Nephron (organoid): ENCODE measurements around the gene SPO11.

Experiments
- H3K27ac Mint-ChIP-seq, 3 experiments: 2 replicates each; pipeline ENCODE4 v1.8.0; 2020; ENCODE audit warnings: mixed read lengths in 3 of 3, mild to moderate bottlenecking in 2 of 3, moderate library complexity in 1 of 3
- H3K27me3 Mint-ChIP-seq: 2 replicates; pipeline ENCODE4 v1.8.0; 2021; ENCODE audit warnings: low read depth, mild to moderate bottlenecking, moderate library complexity, mixed read lengths
- H3K36me3 Mint-ChIP-seq: 2 replicates; pipeline ENCODE4 v1.8.0; 2020; ENCODE audit warnings: low read depth, mixed read lengths
- H3K4me1 Mint-ChIP-seq: 2 replicates; pipeline ENCODE4 v1.8.0; 2020; ENCODE audit warnings: mixed read lengths
- H3K4me3 Mint-ChIP-seq, 3 experiments: 2 replicates each; pipeline ENCODE4 v1.8.0; 2020; ENCODE audit warnings: mild to moderate bottlenecking in 3 of 3, mixed read lengths in 3 of 3, moderate library complexity in 2 of 3
- H3K9me3 Mint-ChIP-seq: 2 replicates; pipeline ENCODE4 v1.8.0; 2020; ENCODE audit warnings: mixed read lengths
- TF ChIP-seq, protein P1 (sequence below), 3 experiments: fragments of 200-600 bp; sonication (generic); IDR thresholded peaks; one replicate each; pipeline ENCODE4 v1.5.0; 2021; ENCODE audit warnings: antibody characterized with exemption in 3 of 3; ENCODE audit not compliant: unreplicated experiment in 3 of 3

SPO11 gene

DNA sequence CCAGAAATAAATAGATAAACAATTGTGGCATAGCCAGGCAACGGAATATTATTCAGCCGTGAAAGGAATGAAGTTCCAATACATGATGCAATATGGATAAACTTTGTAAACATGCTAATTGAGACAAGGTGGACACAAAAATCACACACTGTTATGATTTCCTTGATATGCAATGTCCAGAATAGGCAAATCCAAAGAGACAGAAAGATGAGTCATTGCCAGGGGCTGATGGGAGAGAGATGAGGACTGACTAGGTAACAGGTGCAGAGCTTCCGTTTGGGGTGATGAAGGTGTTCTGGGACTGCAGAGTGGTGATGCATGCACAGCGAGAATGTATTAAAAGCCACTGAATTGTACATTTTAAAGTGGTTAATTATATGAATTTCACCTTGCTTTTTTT is 31.1 kb upstream of the SPO11 start:
- TF ChIP-seq, protein P1, sequence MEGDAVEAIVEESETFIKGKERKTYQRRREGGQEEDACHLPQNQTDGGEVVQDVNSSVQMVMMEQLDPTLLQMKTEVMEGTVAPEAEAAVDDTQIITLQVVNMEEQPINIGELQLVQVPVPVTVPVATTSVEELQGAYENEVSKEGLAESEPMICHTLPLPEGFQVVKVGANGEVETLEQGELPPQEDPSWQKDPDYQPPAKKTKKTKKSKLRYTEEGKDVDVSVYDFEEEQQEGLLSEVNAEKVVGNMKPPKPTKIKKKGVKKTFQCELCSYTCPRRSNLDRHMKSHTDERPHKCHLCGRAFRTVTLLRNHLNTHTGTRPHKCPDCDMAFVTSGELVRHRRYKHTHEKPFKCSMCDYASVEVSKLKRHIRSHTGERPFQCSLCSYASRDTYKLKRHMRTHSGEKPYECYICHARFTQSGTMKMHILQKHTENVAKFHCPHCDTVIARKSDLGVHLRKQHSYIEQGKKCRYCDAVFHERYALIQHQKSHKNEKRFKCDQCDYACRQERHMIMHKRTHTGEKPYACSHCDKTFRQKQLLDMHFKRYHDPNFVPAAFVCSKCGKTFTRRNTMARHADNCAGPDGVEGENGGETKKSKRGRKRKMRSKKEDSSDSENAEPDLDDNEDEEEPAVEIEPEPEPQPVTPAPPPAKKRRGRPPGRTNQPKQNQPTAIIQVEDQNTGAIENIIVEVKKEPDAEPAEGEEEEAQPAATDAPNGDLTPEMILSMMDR (IDR thresholded peaks at IDR 0.05; ENCODE audit: unreplicated experiment in 3 of 3), result no peak
- no peaks in the 10 kb centered on the region for H3K36me3 Mint-ChIP-seq
- no peaks in the 10 kb centered on the region for H3K4me1 Mint-ChIP-seq
- no peaks in the 10 kb centered on the region for H3K9me3 Mint-ChIP-seq
- H3K4me3 Mint-ChIP-seq, result no peak overlapping the region
- no peak overlapping the region for H3K27ac Mint-ChIP-seq
- H3K27me3 Mint-ChIP-seq, result peaks cover 16% of the 10 kb centered on the region

DNA sequence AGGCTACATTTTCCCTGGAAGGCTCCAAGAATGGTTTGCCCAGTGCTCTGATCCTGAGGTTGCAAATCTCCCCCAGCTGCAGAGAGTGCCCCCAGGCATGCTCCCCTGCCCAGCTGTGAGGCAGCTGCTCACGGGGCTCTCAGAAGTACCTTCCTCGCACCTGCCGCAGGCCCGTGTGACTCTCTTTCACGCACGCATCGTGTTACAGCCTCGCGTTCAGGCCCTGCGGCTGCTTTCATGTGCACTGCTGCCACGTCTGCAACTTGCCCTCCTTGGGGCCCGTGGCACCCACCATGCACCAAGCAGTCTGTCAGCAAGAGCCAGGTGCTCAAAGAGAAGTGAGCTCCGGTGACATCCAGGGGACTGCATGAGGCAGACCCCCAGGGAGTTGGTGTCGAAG is 28.6 kb upstream of the SPO11 start:
- Mint-ChIP-seq H3K36me3 (no peaks in the 10 kb centered on the region), H3K4me1 (no peaks in the 10 kb centered on the region), H3K9me3 (no peaks in the 10 kb centered on the region), H3K27me3 (peaks cover 25% of the 10 kb centered on the region), H3K27ac (no peak overlapping the region), H3K4me3 (no peak overlapping the region)
- TF ChIP-seq, protein P1 (IDR thresholded peaks at IDR 0.05; ENCODE audit: unreplicated experiment in 3 of 3), result no peak

DNA sequence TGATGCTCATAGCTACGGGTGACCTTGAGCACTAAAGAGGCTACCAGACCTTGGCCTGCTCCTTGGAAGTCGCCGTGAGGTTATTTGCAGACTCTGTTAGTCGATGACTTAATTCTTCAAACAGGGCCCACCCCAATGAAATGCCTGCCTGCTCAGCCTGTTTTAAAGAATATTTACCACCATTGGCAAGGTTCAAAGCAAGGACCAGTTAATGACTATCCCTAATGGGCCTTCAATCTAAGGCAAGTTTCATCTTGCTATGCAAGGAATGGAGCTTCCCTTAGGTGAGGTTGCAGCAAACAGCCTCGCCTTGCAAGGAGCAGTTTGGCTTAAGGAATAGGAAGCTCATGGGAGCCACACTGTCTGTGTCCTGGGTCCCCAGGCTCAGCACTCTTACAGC is 22.9 kb upstream of the SPO11 start:
- Mint-ChIP-seq H3K27ac (no peak overlapping the region), H3K4me1 (peaks cover 5% of the 10 kb centered on the region), H3K9me3 (no peaks in the 10 kb centered on the region), H3K36me3 (no peaks in the 10 kb centered on the region), H3K4me3 (no peak overlapping the region), H3K27me3 (peaks cover 32% of the 10 kb centered on the region)
- TF ChIP-seq, protein P1 (IDR thresholded peaks at IDR 0.05; ENCODE audit: unreplicated experiment in 3 of 3), result no peak

DNA sequence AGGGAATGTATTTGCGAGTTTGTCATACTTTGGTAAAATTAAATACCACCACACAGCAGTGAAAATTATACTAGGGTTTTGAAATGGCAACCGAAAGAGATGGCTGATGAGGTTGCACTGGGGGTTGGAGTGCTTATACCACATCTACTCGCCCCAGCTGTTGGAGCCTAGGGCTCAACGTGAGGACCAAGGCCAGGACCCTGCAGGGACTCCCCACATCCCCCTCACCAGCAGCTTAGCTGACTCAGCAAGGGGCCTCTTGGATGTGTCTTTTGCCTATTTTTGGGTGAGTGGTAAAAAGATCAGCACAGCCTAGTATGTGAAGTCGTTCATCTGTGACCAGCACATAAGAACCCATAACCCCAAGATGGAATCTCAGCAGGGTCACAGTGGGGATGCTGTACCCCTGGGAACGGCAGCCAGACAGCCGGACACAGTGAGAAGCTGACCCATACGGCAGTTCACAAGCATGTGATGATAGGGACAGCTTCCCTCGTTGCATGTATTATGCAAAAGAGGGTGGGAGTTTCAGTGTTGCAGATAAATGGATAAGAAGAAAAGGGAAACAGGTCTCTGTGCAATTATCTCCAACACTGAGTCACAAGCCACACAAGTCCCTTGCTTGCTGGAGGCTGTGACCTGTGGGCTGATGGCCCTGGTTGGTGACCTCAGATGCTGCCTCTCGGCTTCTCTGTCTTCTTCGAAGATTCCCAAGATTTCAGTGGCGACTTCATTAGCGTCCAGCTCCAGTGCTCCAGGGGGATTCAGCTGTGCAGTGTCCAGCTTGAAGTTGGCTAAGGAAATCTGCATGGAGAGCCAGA is 20.9 kb upstream of the SPO11 start:
- H3K4me1 Mint-ChIP-seq, result peaks cover 5% of the 10 kb centered on the region
- peaks cover 22% of the 10 kb centered on the region for H3K27me3 Mint-ChIP-seq
- TF ChIP-seq, protein P1 (IDR thresholded peaks at IDR 0.05; ENCODE audit: unreplicated experiment in 3 of 3), result no peak
- no peaks in the 10 kb centered on the region for H3K36me3 Mint-ChIP-seq
- H3K4me3 Mint-ChIP-seq, result no peak overlapping the region
- H3K9me3 Mint-ChIP-seq, result no peaks in the 10 kb centered on the region
- H3K27ac Mint-ChIP-seq, result no peak overlapping the region

DNA sequence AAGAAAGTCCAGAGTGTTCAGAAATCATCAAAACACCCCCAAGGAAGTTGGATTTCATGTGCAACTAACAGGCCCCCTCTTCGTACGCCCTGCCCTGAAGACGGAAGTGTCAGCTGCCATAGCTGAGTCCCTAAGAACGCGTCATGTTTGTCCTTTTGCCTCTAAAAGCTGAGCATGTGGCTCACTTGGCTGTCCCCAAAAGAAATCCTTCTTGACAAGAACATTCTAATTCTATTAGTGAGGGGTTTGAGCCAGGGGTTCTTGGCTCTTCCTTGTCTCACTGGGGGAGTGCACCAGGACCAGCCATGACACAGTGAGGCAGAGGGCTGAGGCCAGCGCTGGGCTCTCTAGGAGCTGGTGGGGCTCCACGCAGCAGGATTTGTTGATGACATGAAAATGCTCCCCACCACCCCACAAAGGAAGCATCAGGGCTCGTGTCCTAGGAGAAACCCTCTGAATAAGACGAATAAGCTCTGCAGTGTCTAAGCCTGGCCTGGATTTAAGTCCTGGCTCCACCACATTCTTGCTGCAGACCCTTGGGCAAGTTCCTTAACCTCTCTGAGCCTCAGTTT is 20.0 kb upstream of the SPO11 start:
- no peaks in the 10 kb centered on the region for H3K9me3 Mint-ChIP-seq
- H3K36me3 Mint-ChIP-seq, result no peaks in the 10 kb centered on the region
- H3K27ac Mint-ChIP-seq, result no peak overlapping the region
- no peak overlapping the region for H3K4me3 Mint-ChIP-seq
- TF ChIP-seq, protein P1 (IDR thresholded peaks at IDR 0.05; ENCODE audit: unreplicated experiment in 3 of 3), result no peak
- peaks cover 24% of the 10 kb centered on the region for H3K27me3 Mint-ChIP-seq
- H3K4me1 Mint-ChIP-seq, result peaks cover 5% of the 10 kb centered on the region
